PC-9 (cell line): ENCODE data around the gene JUNB.

ENCODE experiments used
- EZH2 ChIP-seq: fragments of 200-600 bp; sonication (generic); IDR thresholded peaks from 2 replicates; pipeline ENCODE4 v1.8.0; 2017; ENCODE audit warnings: antibody characterized with exemption, low read depth
- TF ChIP-seq, protein P1 (sequence below): fragments of 200-600 bp; sonication (generic); conservative IDR thresholded peaks from 2 replicates; pipeline ENCODE4 v1.6.1; 2017; ENCODE audit warnings: mixed run types, antibody characterized with exemption, mild to moderate bottlenecking, moderate library complexity

DNA sequence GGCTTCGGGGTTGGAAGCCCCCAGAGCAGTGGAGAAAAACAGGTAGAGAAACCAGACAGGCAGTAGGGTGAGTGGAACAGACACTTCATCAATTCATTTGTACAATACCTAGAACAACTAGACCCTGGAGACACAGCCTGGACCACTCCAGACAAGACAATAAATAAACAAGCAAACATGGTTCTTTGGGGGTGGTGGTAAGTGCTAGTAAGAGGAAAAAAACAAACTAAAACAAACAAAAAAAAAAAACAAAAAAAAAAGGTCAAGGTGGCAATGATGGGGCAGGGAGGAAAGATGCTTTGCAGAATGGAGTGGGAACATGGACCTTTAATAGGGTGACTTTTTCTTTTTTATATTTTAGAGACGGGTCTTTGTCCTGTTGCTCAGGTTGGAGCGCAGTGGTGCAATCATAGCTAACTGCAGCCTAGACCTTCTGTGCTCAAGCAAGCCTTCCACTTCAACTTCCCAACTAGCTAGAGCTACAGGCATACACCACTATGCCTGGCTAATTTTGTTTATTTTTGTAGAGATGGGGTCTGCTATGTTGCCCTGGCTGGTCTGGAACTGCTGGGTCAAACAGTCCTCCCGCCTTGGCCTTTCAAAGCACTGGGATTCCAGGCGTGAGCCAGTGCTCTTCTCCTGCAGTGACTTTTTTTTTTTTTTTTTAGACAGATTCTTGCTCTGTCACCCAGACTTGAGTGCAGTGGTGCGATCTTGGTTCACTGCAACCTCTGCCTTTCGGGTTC, 3.1 kb downstream of the JUNB start:
- TF ChIP-seq, protein P1, sequence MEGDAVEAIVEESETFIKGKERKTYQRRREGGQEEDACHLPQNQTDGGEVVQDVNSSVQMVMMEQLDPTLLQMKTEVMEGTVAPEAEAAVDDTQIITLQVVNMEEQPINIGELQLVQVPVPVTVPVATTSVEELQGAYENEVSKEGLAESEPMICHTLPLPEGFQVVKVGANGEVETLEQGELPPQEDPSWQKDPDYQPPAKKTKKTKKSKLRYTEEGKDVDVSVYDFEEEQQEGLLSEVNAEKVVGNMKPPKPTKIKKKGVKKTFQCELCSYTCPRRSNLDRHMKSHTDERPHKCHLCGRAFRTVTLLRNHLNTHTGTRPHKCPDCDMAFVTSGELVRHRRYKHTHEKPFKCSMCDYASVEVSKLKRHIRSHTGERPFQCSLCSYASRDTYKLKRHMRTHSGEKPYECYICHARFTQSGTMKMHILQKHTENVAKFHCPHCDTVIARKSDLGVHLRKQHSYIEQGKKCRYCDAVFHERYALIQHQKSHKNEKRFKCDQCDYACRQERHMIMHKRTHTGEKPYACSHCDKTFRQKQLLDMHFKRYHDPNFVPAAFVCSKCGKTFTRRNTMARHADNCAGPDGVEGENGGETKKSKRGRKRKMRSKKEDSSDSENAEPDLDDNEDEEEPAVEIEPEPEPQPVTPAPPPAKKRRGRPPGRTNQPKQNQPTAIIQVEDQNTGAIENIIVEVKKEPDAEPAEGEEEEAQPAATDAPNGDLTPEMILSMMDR, result no peak
- TF ChIP-seq EZH2, result no peak
